ENCODE results near the gene AGO1. TPM values are rescaled to one million over a fixed set of nuclear protein-coding genes. Genes with fewer than 3 reads are reported as not detected.

AGO1 gene
- total RNA-seq, 4 donors from 2014 or later: 21.8 to 27.7 (median 25.4) TPM

GRCh38 chr1:35894183-35894582 is 11.2 kb downstream of the AGO1 start:
- WGBS, 2 donors: 82 to 89% methylated on average over 6 of the region's 6 CpGs
- no peaks in the 10 kb centered on the region for H3K9me3 ChIP-seq
- no peak for DNase-seq
- no peak for TF ChIP-seq POLR2A (IDR thresholded peaks at IDR 0.05)
- no peak for TF ChIP-seq CTCF (IDR thresholded peaks at IDR 0.05)
- intact Hi-C loops (cut with DNase I): no loop called here
- no peak overlapping the region for H3K4me3 ChIP-seq (replicated peaks in 1 of 3)
- H3K27ac ChIP-seq: no peak overlapping the region
- H3K27me3 ChIP-seq: no peaks in the 10 kb centered on the region
- no peaks in the 10 kb centered on the region for H3K4me1 ChIP-seq
- peaks cover 16 to 48% of the 10 kb centered on the region in 2 donors for H3K36me3 ChIP-seq

GRCh38 chr1:35894656-35895055 is 11.6 kb downstream of the AGO1 start:
- Histone ChIP-seq H3K9me3 (no peaks in the 10 kb centered on the region), H3K36me3 (peaks cover 16 to 45% of the 10 kb centered on the region in 2 donors), H3K4me1 (no peaks in the 10 kb centered on the region), H3K4me3 (replicated peaks in 1 of 3) (no peak overlapping the region), H3K27ac (no peak overlapping the region), H3K27me3 (no peaks in the 10 kb centered on the region)
- no peak for DNase-seq
- TF ChIP-seq CTCF (IDR thresholded peaks at IDR 0.05) (no peak), POLR2A (IDR thresholded peaks at IDR 0.05) (no peak)
- WGBS, 2 donors: 100% methylated on average over 1 of the region's 1 CpG
- intact Hi-C loops (cut with DNase I): no loop called here

GRCh38 chr1:35899941-35900340 is 16.9 kb downstream of the AGO1 start:
- intact Hi-C loops (cut with DNase I): no loop called here
- no peaks in the 10 kb centered on the region for H3K4me1 ChIP-seq
- no peak for DNase-seq
- H3K27ac ChIP-seq: no peak overlapping the region
- H3K9me3 ChIP-seq: no peaks in the 10 kb centered on the region
- peaks cover 14 to 44% of the 10 kb centered on the region in 2 donors for H3K36me3 ChIP-seq
- no peak overlapping the region for H3K4me3 ChIP-seq (replicated peaks in 1 of 3)
- no peak for TF ChIP-seq CTCF (IDR thresholded peaks at IDR 0.05)
- no peak for TF ChIP-seq POLR2A (IDR thresholded peaks at IDR 0.05)
- H3K27me3 ChIP-seq: no peaks in the 10 kb centered on the region

GRCh38 chr1:35901235-35901634 is 18.2 kb downstream of the AGO1 start:
- Histone ChIP-seq H3K36me3 (peaks cover 15 to 34% of the 10 kb centered on the region in 2 donors), H3K4me1 (no peaks in the 10 kb centered on the region), H3K27ac (no peak overlapping the region), H3K27me3 (no peaks in the 10 kb centered on the region), H3K4me3 (replicated peaks in 1 of 3) (no peak overlapping the region), H3K9me3 (no peaks in the 10 kb centered on the region)
- no peak for DNase-seq
- TF ChIP-seq CTCF (IDR thresholded peaks at IDR 0.05): no peak
- TF ChIP-seq POLR2A (IDR thresholded peaks at IDR 0.05): no peak
- intact Hi-C loops (cut with DNase I): no loop called here
- 98 to 100% methylated on average over 9 of the region's 9 CpGs for WGBS, 2 donors

GRCh38 chr1:35902671-35903070 is 19.7 kb downstream of the AGO1 start:
- Histone ChIP-seq H3K4me1 (no peaks in the 10 kb centered on the region), H3K27ac (no peak overlapping the region), H3K36me3 (peaks cover 25 to 30% of the 10 kb centered on the region in 2 donors), H3K4me3 (replicated peaks in 1 of 3) (no peak overlapping the region), H3K27me3 (no peaks in the 10 kb centered on the region), H3K9me3 (no peaks in the 10 kb centered on the region)
- TF ChIP-seq POLR2A (IDR thresholded peaks at IDR 0.05) (no peak), CTCF (IDR thresholded peaks at IDR 0.05) (no peak)
- DNase-seq: no peak
- intact Hi-C loops (cut with DNase I): no loop called here
- 91 to 98% methylated on average over 2 of the region's 2 CpGs for WGBS, 2 donors
